ENCODE measurements around the gene CYLC1. TPM values are rescaled to one million over a fixed set of nuclear protein-coding genes. Genes with fewer than 3 reads are reported as not detected.

Gene CYLC1
- polyA plus RNA-seq, 3 donors, result not detected

- no peak overlapping the region for H3K9ac ChIP-seq (ENCODE audit: insufficient read depth, low read length, poor library complexity, severe bottlenecking)
These were observed 55.6 kb downstream of the CYLC1 start for GRCh38 chrX:83916525-83916924.

GRCh38 chrX:83934220-83934619 lies 73.3 kb downstream of the CYLC1 start:
- H3K36me3 ChIP-seq (replicated peaks in 1 of 2; ENCODE audit: control insufficient read depth in 1 of 2, insufficient read depth in 2 of 2, low read length in 2 of 2), result no peaks in the 10 kb centered on the region
- TF ChIP-seq CTCF (IDR thresholded peaks at IDR 0.05), result no peak
- intact Hi-C loops (cut with micrococcal nuclease), result no loop called here
- no peaks in the 10 kb centered on the region for H3K9me3 ChIP-seq (replicated peaks in 1 of 2; ENCODE audit: control insufficient read depth in 1 of 2, insufficient read depth in 1 of 2, low read length in 2 of 2)
- no peak overlapping the region for H2AFZ ChIP-seq (ENCODE audit: insufficient read depth, low read depth, low read length, poor library complexity, severe bottlenecking)
- H3K27ac Mint-ChIP-seq, result no peak overlapping the region
- H3K4me2 ChIP-seq (replicated peaks; ENCODE audit: extremely low read depth, low read length, poor library complexity, severe bottlenecking), result no peak overlapping the region
- no peak for DNase-seq
- no peaks in the 10 kb centered on the region for H3K4me1 Mint-ChIP-seq
- H3K9ac ChIP-seq (ENCODE audit: insufficient read depth, low read length, poor library complexity, severe bottlenecking), result no peak overlapping the region
- H3K9me3 Mint-ChIP-seq, result peaks cover 0 to 3% (median 0%) of the 10 kb centered on the region in 7 donors
- H3K27me3 Mint-ChIP-seq (ENCODE audit: low read depth in 3 of 3), result no peaks in the 10 kb centered on the region
- H4K20me1 ChIP-seq (ENCODE audit: insufficient read depth, low read length), result no peaks in the 10 kb centered on the region
- no peaks in the 10 kb centered on the region for H3K36me3 Mint-ChIP-seq
- no peak overlapping the region for H3K27ac ChIP-seq (ENCODE audit: low read depth in 1 of 2, low read length in 2 of 2)
- H3K4me1 ChIP-seq (ENCODE audit: control insufficient read depth in 1 of 2, insufficient read depth in 2 of 2, low read length in 2 of 2), result no peaks in the 10 kb centered on the region
- no peaks in the 10 kb centered on the region for H3K27me3 ChIP-seq (ENCODE audit: control insufficient read depth in 2 of 2, insufficient read depth in 2 of 2, low read length in 2 of 2)
- WGBS (ENCODE audit: insufficient coverage), result no CpG with 5 or more reads among the region's 2 CpGs
- no peak overlapping the region for H3K4me3 ChIP-seq (replicated peaks in 1 of 3; ENCODE audit: low read depth in 2 of 3, low read length in 3 of 3)
- H3K4me3 Mint-ChIP-seq, result no peak overlapping the region
- no peaks in the 10 kb centered on the region for H3K79me2 ChIP-seq (ENCODE audit: insufficient read depth, low read length)

More at GRCh38 chrX:83916525-83916924, 55.6 kb downstream of the CYLC1 start:
- H4K20me1 ChIP-seq (ENCODE audit: insufficient read depth, low read length), result no peaks in the 10 kb centered on the region
- no peaks in the 10 kb centered on the region for H3K27me3 ChIP-seq (ENCODE audit: control insufficient read depth in 2 of 2, insufficient read depth in 2 of 2, low read length in 2 of 2)
- no peak overlapping the region for H3K4me3 Mint-ChIP-seq
- no peaks in the 10 kb centered on the region for H3K27me3 Mint-ChIP-seq (ENCODE audit: low read depth in 3 of 3)
- TF ChIP-seq CTCF (IDR thresholded peaks at IDR 0.05), result no peak
- no peak overlapping the region for H3K27ac Mint-ChIP-seq
- no peak overlapping the region for H3K4me2 ChIP-seq (replicated peaks; ENCODE audit: extremely low read depth, low read length, poor library complexity, severe bottlenecking)
- 57% methylated on average over 1 of the region's 2 CpGs for WGBS (ENCODE audit: insufficient coverage)
- no peaks in the 10 kb centered on the region for H3K79me2 ChIP-seq (ENCODE audit: insufficient read depth, low read length)
- H3K9me3 Mint-ChIP-seq, result no peaks in the 10 kb centered on the region
- H3K36me3 Mint-ChIP-seq, result no peaks in the 10 kb centered on the region
- no peak for DNase-seq
- intact Hi-C loops (cut with micrococcal nuclease), result no loop called here
- no peak overlapping the region for H3K27ac ChIP-seq (ENCODE audit: low read depth in 1 of 2, low read length in 2 of 2)
- H3K4me3 ChIP-seq (replicated peaks in 1 of 3; ENCODE audit: low read depth in 2 of 3, low read length in 3 of 3), result no peak overlapping the region
- H3K9me3 ChIP-seq (replicated peaks in 1 of 2; ENCODE audit: control insufficient read depth in 1 of 2, insufficient read depth in 1 of 2, low read length in 2 of 2), result no peaks in the 10 kb centered on the region
- no peaks in the 10 kb centered on the region for H3K4me1 Mint-ChIP-seq
- no peaks in the 10 kb centered on the region for H3K4me1 ChIP-seq (ENCODE audit: control insufficient read depth in 1 of 2, insufficient read depth in 2 of 2, low read length in 2 of 2)
- no peak overlapping the region for H2AFZ ChIP-seq (ENCODE audit: insufficient read depth, low read depth, low read length, poor library complexity, severe bottlenecking)
- H3K36me3 ChIP-seq (replicated peaks in 1 of 2; ENCODE audit: control insufficient read depth in 1 of 2, insufficient read depth in 2 of 2, low read length in 2 of 2), result no peaks in the 10 kb centered on the region
